Endometrium (tissue), 2 donors: ENCODE results near the gene CERS6.

Experiments used
- FAIRE-seq: peaks from 2 replicates; lab custom pipeline; 2012; peaks lifted over from hg19 to GRCh38; lab: Jason Lieb, UNC
- donor health status: control.
- donor health status: control.

The CERS6 gene

DNA sequence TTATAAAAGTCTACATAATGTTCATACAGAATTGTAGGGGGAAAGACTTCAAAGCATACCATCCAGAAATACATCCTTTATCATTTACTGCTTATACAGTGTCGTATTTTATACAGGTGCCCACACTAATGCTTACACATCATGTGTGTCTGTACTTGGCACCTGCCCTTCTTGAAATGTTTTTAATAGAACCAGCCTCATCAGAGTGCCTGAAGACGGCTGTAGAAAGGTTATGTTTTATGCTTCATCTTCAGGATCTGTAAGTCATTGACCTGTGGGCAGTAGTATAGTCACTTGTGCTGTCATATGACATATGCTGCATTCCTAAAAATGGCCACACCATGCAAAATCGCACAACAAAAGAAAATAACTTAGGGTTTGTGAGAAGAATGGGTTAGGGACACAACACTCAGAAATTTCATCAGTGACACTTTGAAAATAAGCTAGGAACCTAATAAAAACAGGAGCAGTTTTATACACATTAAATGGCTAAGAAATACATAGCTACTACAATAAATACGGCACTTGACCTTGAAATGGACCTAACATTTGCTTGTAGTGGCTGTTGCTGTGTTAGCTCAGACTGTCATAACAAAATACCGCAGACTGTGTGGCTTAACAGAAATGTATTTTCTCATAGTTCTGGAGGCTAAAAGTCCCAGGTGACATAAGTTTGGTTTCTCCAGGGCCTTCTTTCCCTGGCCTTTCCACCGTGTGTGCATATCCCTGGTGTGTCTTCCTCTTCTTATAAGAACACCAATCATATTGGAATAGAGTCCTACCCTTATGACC is 112.6 kb downstream of the CERS6 start:
- peak; percentile 21 for FAIRE-seq

- no peak for FAIRE-seq
These were observed 115.0 kb downstream of the CERS6 start for GRCh38 chr2:168571061-168571460.

DNA sequence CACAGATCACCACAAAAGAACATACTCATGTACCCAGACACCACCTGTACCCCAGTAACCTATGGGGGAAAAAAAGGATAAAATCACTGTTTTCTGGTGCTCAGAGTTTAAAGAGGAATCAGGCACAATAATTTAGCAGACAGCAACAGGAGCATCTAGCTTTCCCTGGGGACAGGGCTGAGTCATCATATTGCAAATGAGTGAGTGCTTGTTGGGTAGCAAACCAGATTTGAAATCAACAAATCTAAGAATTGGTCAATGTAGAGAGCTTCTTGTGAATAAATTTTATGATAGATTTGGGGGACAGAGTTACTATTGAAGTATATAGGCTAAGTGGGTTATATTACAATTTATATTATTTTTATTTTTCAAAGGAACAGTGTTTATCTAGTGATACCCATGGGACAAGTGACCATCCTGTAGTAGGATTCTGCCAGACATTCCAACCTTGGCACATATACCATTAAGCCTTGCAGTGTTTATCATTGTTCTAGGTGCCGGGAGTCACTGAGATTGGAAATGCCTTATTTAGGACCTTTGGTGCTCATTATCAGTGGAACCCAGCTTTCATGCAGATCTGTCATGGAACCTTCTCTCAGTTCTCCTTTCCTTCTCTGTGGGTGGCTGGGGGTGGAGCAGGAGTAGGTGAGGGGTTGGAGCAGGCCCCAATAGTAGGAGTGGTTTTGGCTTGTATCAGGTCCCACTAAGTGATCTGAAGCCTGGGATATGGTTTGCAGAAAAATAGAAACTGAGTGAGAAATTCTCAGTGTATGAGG is 117.2 kb downstream of the CERS6 start:
- FAIRE-seq: no peak

DNA sequence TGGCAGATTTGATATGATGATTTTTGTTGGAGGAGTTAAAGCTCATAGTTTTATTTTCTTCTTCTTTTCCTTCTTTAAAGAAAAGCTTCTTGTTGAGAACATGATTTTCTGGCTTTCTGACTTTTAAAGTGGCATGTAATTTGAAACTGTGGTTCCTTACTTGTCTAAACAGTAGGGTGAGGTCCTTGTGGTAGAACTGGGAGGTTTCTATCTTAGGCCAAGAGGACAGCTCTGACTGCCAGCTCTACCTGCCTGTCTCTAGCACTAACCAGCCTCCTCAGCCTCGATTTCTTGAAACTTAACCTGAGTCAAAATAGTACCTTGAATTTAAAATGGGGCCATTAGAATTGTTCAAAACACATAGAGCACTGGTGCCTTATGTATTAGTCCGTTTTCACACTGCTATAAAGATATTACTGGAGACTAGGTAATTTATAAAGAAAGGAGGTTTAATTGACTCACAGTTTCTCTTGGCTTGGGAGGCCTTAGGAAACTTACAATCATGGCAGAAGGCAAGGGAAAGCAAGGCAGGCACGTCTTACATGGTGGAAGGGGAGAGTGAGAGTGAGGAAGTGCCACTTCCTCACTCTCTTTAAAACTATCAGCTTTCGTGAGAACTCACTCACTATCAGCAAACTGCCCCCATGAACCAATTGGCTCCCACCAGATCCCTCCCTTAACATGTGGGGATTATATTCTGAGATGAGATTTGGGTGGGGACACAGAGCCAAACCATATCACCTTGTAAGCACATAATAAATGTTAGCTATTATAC is 119.0 kb downstream of the CERS6 start:
- no peak for FAIRE-seq

- FAIRE-seq: no peak
These were observed 121.8 kb downstream of the CERS6 start for GRCh38 chr2:168577885-168578284.

DNA sequence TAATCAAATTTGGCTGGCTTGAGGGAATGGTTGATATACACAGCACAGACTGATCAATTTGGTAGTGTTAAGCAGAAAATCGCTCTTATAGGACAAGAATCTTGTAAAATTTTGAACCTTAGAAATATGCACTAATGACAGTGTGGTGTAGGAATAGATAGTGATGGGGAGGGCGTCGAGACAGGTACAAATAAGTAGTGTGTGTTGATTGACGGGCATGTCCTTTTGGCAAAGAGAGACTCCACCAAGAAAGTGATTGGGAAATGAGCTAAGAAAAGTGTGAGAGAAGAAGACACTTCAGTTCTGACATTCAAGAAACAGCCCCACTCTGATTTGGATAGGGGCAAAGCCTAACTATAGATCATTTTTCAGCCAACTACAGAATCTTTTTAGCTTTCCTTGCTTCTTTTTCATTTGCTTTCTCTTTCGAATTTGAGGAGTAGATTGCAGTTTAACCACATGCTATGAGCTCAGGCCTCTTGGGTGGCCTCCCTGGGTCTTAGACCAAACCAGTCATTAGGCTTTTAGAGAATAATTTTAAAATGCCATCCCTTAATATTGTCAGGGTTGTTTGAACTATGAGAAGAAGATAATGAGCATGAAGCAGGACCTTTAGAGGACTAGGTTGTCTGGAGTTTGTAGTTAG is 127.1 kb downstream of the CERS6 start:
- FAIRE-seq: no peak

- FAIRE-seq: no peak
These were observed 127.8 kb downstream of the CERS6 start for GRCh38 chr2:168583710-168584521.

- no peak for FAIRE-seq
These were observed 128.8 kb downstream of the CERS6 start for GRCh38 chr2:168584911-168585310.

GRCh38 chr2:168585700-168586099 is 129.6 kb downstream of the CERS6 start:
- FAIRE-seq: no peak

- FAIRE-seq: no peak
These were observed 131.2 kb downstream of the CERS6 start for GRCh38 chr2:168587307-168587706.

DNA sequence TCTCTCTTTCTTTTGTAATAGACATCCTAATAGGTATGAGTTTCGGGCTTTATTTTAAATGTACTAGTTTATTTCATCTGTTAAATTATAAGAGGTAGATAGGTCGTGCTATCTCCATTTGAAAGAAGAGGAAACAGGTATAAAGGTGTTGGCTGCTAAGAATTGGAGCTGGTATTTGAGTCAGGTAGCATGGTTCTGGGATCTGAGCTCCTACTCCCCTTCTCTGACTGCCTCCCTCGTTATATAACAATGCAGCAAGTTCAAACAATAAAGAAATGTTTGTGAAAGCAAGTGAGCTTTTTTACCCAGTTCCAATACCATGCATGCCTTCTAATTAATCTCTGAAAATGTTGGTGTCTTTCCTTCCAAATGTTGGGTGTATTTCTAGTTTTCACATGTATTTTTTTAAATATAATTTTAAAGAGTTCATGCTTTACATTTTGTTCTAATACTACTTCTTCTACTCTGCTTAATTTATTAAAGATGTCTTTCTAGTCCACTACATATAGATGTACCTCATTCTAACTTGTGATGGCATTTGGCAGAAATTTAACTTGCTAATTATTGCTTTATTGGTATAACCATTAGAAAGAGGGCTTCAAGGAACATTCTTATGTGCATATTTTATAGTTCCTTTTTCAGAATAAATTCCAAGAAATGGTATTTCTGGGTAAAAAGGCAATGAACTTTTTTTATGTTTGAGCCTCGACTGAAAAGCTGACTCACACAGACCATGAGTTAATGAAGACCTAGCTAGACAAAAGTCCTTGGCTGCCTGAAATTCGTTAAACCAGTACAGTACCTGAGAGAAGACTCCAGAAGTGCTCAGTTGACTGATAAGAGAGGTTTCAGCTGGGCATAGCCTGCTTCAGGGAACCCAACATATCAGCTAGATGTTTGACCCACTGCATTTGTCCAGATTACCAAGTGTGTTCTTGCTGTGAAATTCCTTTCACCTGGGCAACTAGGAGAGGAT is 133.5 kb downstream of the CERS6 start:
- FAIRE-seq: no peak

DNA sequence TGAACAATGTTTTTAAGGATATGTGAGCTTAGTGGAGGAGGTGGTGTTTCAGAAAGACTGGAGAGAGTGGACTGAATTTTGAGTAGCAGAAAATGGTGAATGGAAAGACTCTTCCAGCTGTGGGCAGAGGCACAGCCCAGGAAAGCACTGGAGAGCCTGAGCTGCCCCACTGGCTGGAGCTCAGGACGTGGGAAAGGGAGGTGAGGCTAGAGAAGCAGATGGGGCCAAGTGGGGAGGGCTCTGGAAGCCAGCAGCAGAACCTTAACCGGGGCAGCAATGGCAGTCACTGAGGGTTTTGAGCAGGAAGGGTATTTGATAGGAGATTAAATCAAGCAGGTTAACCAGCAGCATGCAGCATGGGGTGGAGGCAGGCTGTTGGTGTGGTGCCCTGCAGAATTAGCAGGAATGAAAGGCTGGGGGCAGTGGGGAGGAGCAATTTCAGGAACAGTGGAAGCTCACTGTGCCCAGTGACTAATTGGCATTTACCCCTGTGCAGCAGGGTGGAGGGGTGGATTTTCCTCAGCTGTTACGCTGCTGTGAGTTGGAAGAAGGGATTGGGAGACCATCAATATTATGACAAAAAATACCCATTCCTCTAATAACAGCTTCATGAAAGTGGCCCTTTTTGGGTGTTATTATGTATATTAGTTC is 136.2 kb downstream of the CERS6 start:
- no peak for FAIRE-seq

DNA sequence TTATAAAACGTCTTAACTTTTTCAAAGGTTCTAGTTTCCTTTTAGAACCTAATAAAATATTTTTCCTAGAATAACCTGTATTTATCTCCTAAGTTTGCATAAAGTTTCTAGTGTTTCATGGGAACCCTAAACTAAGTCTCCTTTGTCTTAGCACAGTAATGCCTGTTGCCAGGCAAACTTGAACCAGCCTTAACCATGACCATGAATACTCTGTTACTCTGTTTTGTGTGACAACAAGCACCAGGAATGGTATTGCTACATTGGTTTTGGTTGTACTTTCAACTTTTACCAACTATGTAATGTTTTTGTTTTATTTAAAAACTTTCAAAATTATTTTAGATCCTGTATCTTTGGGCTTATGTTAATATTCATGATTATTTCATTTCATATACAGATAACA is 137.6 kb downstream of the CERS6 start:
- no peak for FAIRE-seq

- no peak for FAIRE-seq
These were observed 138.7 kb downstream of the CERS6 start for GRCh38 chr2:168594778-168595177.

DNA sequence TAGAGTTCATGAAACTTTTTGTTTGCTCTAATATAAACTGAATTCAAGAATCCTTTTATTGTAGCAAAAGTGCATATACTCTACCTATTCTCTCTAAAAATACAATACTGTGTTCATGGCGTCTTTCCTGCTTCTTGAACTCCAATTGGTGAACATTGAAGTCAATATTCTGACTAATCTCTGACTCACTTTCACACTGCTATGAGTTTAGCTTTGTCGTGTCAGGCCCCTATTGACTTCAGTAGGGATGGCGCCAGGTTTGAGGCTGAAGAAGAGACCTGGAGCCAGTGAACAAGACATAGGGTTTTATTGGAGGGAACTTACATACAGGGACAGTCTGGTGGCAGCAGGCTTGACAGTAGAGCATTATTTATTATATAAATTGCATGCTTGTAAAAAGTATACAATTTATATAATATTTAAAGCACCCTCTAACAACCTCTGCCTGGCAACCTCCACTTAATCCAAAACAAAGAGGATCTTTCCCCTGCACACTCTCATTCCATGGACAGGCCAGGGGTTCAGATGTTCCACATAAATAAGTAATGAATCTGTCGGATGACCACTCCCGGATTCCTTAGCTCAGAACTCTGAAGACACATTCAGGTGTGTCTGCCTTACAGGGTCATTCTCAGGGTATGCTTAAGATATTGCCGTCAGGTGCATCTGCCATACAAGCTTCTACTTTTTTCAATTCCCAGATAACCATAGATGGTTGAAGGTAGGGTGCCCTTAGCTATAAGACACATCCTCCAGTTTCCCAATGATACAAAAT is 141.0 kb downstream of the CERS6 start:
- FAIRE-seq: no peak

DNA sequence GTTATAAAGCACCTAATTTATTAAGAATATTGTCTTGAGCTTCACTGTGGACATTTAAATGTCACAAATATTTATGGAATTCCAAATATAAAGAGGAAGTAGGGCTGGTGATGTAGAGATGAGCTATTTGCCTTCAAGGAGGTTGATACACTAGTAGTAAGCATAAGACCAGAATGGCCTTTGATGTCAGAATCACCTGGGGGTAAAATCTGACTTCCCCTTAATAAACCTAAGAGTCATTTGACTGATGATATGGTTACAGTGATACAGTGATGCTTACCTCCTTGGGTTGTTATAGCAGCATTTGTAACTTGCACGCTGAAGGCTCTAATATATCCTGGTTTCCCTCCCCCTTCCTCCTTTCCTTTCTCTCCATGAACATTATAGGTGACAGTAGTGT is 143.7 kb downstream of the CERS6 start:
- FAIRE-seq: no peak

DNA sequence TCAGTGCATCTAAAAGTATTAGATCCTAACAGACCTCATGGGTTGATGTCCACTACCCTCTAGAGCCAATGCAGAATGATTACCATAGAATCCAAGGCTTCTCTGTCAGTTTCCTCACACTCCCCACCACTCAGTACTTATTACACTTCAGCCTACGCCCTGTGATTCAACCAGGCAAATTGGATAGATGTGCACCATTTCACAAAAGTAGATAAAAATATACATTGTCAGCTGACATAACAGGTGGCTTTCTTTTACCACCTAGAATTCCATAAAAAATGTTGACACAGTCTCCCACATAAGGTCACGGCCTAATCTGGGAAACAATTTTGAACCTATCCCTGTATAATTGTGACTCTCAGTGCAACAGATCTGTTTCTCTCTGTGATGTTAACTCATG is 144.9 kb downstream of the CERS6 start:
- FAIRE-seq: no peak

DNA sequence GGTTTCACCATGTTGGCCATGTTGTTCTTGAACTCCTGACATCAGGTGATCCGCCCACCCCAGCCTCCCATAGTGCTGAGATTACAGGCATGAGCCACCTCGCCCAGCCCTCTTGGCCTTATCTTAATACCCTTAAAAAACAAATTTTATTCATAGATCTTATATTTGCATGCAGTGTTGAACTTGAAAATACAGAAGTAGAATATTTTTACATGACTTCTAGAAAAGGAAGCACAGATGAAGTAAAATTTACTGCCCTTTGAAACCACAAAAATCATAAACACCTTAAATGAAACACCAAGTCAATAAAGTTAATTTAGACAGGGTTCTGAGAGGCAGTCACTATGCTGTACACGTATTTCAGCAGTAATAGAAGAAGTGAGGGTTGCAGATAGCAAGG is 145.7 kb downstream of the CERS6 start:
- FAIRE-seq: no peak

GRCh38 chr2:168602379-168602778 is 146.3 kb downstream of the CERS6 start:
- no peak for FAIRE-seq
